GM12878 (cell line): ENCODE results near the gene MALSU1. TPM values are rescaled to one million over a fixed set of nuclear protein-coding genes. Genes with fewer than 3 reads are reported as not detected.

Experiments
- EED ChIP-seq: sonication (generic); IDR thresholded peaks from 2 replicates; pipeline ENCODE4 v1.6.1; 2016; ENCODE audit warnings: antibody characterized with exemption, low read depth
- HDAC6 ChIP-seq: fragments of 200-600 bp; sonication (generic); IDR thresholded peaks from one replicate; pipeline ENCODE4 v1.8.0; 2017; ENCODE audit warnings: antibody characterized with exemption; ENCODE audit not compliant: unreplicated experiment
- IKZF1 ChIP-seq: fragments of 450-650 bp; conservative IDR thresholded peaks from 2 replicates; pipeline ENCODE4 v1.6.1; 2017; ENCODE audit warnings: antibody characterized with exemption, mild to moderate bottlenecking
- KLF5 ChIP-seq: fragments of 450-650 bp; IDR thresholded peaks from 2 replicates; pipeline ENCODE4 v1.6.1; 2014; ENCODE audit warnings: mild to moderate bottlenecking; ENCODE audit not compliant: partially characterized antibody
- RELA ChIP-seq: fragments of 450-650 bp; IDR thresholded peaks from 2 replicates; pipeline ENCODE4 v1.8.0; 2014; ENCODE audit warnings: borderline replicate concordance; ENCODE audit not compliant: partially characterized antibody
- RUNX3 ChIP-seq: IDR thresholded peaks from 2 replicates; pipeline ENCODE4 v1.6.1; 2012; ENCODE audit warnings: low read length, inconsistent platforms
- SKIL ChIP-seq: fragments of 450-650 bp; IDR thresholded peaks from 2 replicates; pipeline ENCODE4 v1.6.1; 2017; ENCODE audit warnings: mild to moderate bottlenecking, low read depth, inconsistent platforms; ENCODE audit not compliant: poor library complexity, severe bottlenecking
- TCF12 ChIP-seq: IDR thresholded peaks from 2 replicates; pipeline ENCODE4 v1.6.1; 2011; ENCODE audit warnings: low read depth, mild to moderate bottlenecking, low read length
- TCF7 ChIP-seq: IDR thresholded peaks from 2 replicates; pipeline ENCODE4 v1.6.1; 2014; ENCODE audit warnings: antibody characterized with exemption, borderline replicate concordance
- polyA plus RNA-seq, 11 experiments: library from polyadenylated mRNA; depleted of rRNA in 4 of 11; unstranded in 6 of 11; stranded (reverse) in 5 of 11; fragments of >200 nt; fragmentation: Nextera tagmentation in 4 of 11; fragmentation: Illumina TruSeq in 1 of 11; extraction: Ambion mirVana in 4 of 11; extraction: Trizol in 1 of 11; gene quantifications; 1 replicate in 1 of 11; 2 replicates in 10 of 11; pipeline versions ENCODE4 v1.2.1 to v1.2.3, GENCODE V29; 2011 to 2016; ENCODE audit warnings: inconsistent platforms in 2 of 11, missing spikeins in 2 of 11, low read depth in 1 of 11
- total RNA-seq, 4 experiments: library from RNA; depleted of rRNA in 3 of 4; stranded (reverse); fragments of >200 nt in 3 of 4; fragmentation: Illumina TruSeq in 1 of 4; extraction: Trizol in 1 of 4; gene quantifications; 2 replicates each; pipeline versions ENCODE4 v1.2.1 to v1.2.3, GENCODE V29; 2013 to 2021
- TF ChIP-seq, protein P1 (sequence below): fragments of 450-650 bp; IDR thresholded peaks from 2 replicates; pipeline ENCODE4 v1.6.1; 2017; ENCODE audit warnings: antibody characterized with exemption, mild to moderate bottlenecking, moderate library complexity
- TF ChIP-seq, protein P2 (sequence below): fragments of 450-650 bp; IDR thresholded peaks from 2 replicates; pipeline ENCODE4 v1.6.1; 2017; ENCODE audit warnings: low read depth, mild to moderate bottlenecking, moderate library complexity

MALSU1 gene
- total and polyA plus RNA-seq, 10 of the 15 experiments (the other 5 are each of a cell fraction or from before 2014, with no cell fraction given), result 8.5 to 159 (median 73.7) TPM

DNA sequence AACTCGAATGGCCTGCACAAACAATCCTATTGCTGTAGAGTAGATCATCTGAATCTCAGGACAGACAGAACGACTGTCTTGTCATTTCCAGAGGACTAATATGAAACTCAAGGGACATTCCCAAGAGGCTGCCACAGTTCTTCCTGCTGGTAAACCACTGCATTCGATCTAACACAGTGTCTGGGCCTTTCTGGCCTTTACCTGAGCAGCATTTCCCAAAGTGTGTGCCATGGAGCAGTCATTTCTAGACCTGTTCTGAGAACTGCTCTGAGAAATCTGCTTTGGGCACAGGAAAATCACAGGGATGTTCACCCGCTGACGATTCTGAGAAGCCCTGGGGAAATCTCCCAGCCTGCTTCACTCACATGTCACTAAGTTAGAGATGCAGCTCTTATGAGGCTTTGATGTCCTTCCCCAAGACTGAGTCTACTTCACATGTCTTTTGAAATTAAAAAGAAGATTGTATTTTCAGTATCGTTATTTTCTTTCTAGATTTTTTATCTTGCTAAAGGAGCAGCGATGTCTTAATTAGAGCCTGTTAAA, 34.2 kb upstream of the MALSU1 start (continued):
- TF ChIP-seq, protein P1, sequence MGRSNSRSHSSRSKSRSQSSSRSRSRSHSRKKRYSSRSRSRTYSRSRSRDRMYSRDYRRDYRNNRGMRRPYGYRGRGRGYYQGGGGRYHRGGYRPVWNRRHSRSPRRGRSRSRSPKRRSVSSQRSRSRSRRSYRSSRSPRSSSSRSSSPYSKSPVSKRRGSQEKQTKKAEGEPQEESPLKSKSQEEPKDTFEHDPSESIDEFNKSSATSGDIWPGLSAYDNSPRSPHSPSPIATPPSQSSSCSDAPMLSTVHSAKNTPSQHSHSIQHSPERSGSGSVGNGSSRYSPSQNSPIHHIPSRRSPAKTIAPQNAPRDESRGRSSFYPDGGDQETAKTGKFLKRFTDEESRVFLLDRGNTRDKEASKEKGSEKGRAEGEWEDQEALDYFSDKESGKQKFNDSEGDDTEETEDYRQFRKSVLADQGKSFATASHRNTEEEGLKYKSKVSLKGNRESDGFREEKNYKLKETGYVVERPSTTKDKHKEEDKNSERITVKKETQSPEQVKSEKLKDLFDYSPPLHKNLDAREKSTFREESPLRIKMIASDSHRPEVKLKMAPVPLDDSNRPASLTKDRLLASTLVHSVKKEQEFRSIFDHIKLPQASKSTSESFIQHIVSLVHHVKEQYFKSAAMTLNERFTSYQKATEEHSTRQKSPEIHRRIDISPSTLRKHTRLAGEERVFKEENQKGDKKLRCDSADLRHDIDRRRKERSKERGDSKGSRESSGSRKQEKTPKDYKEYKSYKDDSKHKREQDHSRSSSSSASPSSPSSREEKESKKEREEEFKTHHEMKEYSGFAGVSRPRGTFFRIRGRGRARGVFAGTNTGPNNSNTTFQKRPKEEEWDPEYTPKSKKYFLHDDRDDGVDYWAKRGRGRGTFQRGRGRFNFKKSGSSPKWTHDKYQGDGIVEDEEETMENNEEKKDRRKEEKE, result no peak
- TF ChIP-seq SKIL (peak; percentile 41), TCF12 (peak; percentile 52; the same call in 1 of the 2 replicates), TCF7 (peak; percentile 10; the same call in 1 of the 2 replicates), IKZF1 (peak; percentile 71), RELA (peak; percentile 32), KLF5 (no peak), HDAC6 (no peak), RUNX3 (peak; percentile 78), EED (peak; percentile 85)
- TF ChIP-seq, protein P2, sequence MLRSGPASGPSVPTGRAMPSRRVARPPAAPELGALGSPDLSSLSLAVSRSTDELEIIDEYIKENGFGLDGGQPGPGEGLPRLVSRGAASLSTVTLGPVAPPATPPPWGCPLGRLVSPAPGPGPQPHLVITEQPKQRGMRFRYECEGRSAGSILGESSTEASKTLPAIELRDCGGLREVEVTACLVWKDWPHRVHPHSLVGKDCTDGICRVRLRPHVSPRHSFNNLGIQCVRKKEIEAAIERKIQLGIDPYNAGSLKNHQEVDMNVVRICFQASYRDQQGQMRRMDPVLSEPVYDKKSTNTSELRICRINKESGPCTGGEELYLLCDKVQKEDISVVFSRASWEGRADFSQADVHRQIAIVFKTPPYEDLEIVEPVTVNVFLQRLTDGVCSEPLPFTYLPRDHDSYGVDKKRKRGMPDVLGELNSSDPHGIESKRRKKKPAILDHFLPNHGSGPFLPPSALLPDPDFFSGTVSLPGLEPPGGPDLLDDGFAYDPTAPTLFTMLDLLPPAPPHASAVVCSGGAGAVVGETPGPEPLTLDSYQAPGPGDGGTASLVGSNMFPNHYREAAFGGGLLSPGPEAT, result 0 out of 2 replicates have a peak, but pooled peaks have one; percentile 55
